Cardiac fibroblast (primary cell): ENCODE results near the gene FGFBP1.

Experiments used
- DNase-seq, 2 donors: peaks; one replicate each; pipeline versions ENCODE4 v3.0.0 to v3.0.0-alpha.2; 2010; ENCODE audit warnings: low read depth in 2 of 2
- H3K4me3 ChIP-seq, 2 donors: replicated peaks in 1 of 2; 1 replicate in 1 of 2; 2 replicates in 1 of 2; pipeline ENCODE4 v1.5.1; 2011; ENCODE audit warnings: low read depth in 2 of 2, low read length in 2 of 2, mild to moderate bottlenecking in 2 of 2, moderate library complexity in 1 of 2
- CTCF ChIP-seq: IDR thresholded peaks from one replicate; pipeline ENCODE4 v1.5.1; 2011; ENCODE audit warnings: low read depth, mild to moderate bottlenecking, low read length, inconsistent platforms

FGFBP1 gene

GRCh38 chr4:15948826-15949225 is 10.3 kb upstream of the FGFBP1 start:
- DNase-seq = no peak
- TF ChIP-seq CTCF = no peak

GRCh38 chr4:15947684-15948083 is 9.1 kb upstream of the FGFBP1 start:
- TF ChIP-seq CTCF = no peak
- no peak for DNase-seq
- H3K4me3 ChIP-seq = no peak overlapping the region

More at GRCh38 chr4:15948826-15949225, 10.3 kb upstream of the FGFBP1 start:
- no peak overlapping the region for H3K4me3 ChIP-seq

- H3K4me3 ChIP-seq = no peak overlapping the region
- no peak for TF ChIP-seq CTCF
- DNase-seq = no peak
Observed at GRCh38 chr4:15945516-15945915, 7.0 kb upstream of the FGFBP1 start.

GRCh38 chr4:15944895-15945294 is 6.4 kb upstream of the FGFBP1 start:
- TF ChIP-seq CTCF = no peak
- H3K4me3 ChIP-seq = no peak overlapping the region
- no peak for DNase-seq

- no peak overlapping the region for H3K4me3 ChIP-seq
- no peak for TF ChIP-seq CTCF
- DNase-seq = no peak
Observed at GRCh38 chr4:15942283-15942682, 3.7 kb upstream of the FGFBP1 start.

- DNase-seq = no peak
- TF ChIP-seq CTCF = no peak
- H3K4me3 ChIP-seq = no peak overlapping the region
Observed at GRCh38 chr4:15938182-15938581, 358 bp downstream of the FGFBP1 start.

GRCh38 chr4:15936495-15936894 is 2.0 kb downstream of the FGFBP1 start:
- no peak overlapping the region for H3K4me3 ChIP-seq

More at GRCh38 chr4:15936495-15936894, 2.0 kb downstream of the FGFBP1 start:
- no peak for DNase-seq
- no peak for TF ChIP-seq CTCF
